ENCODE measurements around the gene RPL27A.

The RPL27A gene

GRCh38 chr11:8717876-8718753, 35.5 kb downstream of the RPL27A start:
- peak; percentile 66 for FAIRE-seq
- no peak for DNase-seq (ENCODE audit: extremely low spot score, insufficient read length, low read depth)

- DNase-seq (ENCODE audit: extremely low spot score, insufficient read length, low read depth) (no peak), FAIRE-seq (no peak)
These were observed 36.6 kb downstream of the RPL27A start for GRCh38 chr11:8719211-8719649.

- DNase-seq (ENCODE audit: extremely low spot score, insufficient read length, low read depth), result no peak
- no peak for FAIRE-seq
These were observed 37.1 kb downstream of the RPL27A start for GRCh38 chr11:8719721-8720120.

GRCh38 chr11:8720352-8720751, 37.8 kb downstream of the RPL27A start:
- no peak for FAIRE-seq
- no peak for DNase-seq (ENCODE audit: extremely low spot score, insufficient read length, low read depth)

- DNase-seq (ENCODE audit: extremely low spot score, insufficient read length, low read depth) (no peak), FAIRE-seq (no peak)
These were observed 38.4 kb downstream of the RPL27A start for GRCh38 chr11:8720868-8721608.

- FAIRE-seq, result no peak
- DNase-seq (ENCODE audit: extremely low spot score, insufficient read length, low read depth), result no peak
These were observed 39.3 kb downstream of the RPL27A start for GRCh38 chr11:8721609-8722500.

DNA sequence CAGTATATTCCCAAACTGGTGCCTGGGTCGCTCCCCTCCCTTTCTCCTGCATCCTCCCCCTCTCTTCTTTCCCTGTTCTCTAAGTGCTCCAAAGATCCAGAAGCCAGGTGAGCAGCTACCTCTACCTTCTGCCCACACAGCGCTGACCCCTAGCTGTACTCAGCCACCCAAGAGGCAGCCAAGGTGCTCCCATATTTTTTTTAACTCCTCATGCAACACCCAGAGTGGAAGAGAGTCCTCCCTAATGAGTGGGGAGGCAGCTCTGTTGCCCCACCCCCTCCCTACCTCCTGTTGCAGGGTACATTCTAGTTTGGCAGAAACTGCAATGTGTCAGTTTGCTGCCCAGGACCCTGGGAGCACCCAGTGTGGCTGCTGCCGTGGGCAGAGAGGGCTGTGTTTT, 40.2 kb downstream of the RPL27A start:
- no peak for FAIRE-seq

GRCh38 chr11:8723711-8724110, 41.1 kb downstream of the RPL27A start:
- FAIRE-seq, result no peak
- no peak for DNase-seq (ENCODE audit: extremely low spot score, insufficient read length, low read depth)

More for the DNA sequence above, 40.2 kb downstream of the RPL27A start:
- DNase-seq (ENCODE audit: extremely low spot score, insufficient read length, low read depth), result no peak

DNA sequence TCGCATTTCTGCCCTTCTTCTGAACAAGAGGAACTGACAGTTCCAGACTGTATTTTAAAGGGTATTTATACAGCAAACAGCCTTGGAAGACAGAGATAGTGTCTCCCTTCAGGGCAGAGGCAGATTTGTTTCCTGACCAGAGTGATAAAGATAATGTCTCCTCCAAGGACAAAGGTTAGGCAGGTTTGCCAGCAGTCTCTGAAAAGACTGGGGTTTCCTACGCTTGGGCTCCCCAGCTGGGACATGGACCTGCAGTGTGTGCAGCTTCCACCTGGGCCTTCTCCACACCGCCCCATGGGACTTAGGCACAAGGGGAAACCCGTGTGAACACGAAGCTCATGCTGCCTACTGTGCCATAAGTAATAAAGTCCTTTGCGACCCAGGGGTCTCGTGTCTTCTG, 42.1 kb downstream of the RPL27A start:
- FAIRE-seq (no peak), DNase-seq (ENCODE audit: extremely low spot score, insufficient read length, low read depth) (no peak)

DNA sequence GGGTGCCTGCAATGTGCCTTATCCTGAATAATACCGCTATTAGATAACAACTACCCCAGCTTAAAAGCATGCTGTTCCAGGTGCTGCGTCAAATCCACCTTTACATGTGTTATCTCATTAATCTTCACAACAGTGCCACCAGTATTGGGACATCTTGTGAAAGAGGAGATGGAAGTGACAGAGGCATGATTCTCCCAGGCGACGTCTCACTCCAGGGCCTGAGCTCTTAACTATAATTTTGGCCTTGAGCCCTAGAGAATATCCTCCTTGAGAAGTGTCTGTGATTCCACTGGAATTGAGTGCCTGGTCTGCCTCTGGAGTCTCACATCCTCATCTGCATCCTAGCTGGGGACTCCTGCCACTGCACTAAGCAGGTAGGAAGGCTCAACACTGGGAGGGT, 43.8 kb downstream of the RPL27A start:
- FAIRE-seq (no peak), DNase-seq (ENCODE audit: extremely low spot score, insufficient read length, low read depth) (no peak)

DNA sequence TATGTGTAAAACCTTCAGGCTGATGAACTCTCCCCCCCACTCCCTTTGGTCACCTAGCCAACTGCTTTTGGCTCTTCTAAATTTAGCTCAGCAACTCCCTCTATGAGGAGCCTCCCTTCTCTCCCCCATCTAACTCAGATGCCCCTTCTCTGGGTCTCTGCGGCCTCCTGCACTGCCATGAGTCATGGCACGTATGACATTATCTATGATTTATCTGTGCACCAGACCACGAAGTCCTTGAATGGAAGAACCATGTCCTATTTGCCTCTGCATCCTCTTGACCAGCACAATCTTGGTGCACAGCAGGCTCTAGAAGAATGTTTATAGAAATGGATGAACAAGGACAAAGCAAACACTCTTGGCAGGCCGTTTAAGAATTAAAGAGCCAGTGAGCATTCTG, 46.0 kb downstream of the RPL27A start:
- DNase-seq (ENCODE audit: extremely low spot score, insufficient read length, low read depth) (no peak), FAIRE-seq (no peak)

DNA sequence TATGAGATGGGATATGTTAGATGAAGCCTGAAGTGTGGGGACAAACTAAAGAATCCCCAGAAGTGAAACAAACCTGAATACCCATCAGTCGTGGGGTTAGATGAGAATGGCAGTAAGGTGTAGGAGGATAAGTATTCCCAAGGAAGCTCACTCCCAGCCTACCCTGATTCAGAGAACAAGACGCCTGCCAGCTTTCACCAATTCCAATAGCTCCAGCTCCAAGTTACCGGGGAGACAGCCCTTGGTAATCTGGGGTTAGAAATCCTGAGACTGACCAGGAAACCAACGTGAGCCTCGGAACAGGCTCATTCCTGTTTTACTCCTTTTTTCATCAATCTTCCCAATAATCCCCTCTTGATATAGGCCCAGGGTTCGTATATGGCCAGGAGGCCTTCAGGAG, 46.5 kb downstream of the RPL27A start:
- DNase-seq (ENCODE audit: extremely low spot score, insufficient read length, low read depth), result no peak
- FAIRE-seq, result no peak

GRCh38 chr11:8729837-8730696, 47.5 kb downstream of the RPL27A start:
- FAIRE-seq (no peak), DNase-seq (ENCODE audit: extremely low spot score, insufficient read length, low read depth) (no peak)

DNA sequence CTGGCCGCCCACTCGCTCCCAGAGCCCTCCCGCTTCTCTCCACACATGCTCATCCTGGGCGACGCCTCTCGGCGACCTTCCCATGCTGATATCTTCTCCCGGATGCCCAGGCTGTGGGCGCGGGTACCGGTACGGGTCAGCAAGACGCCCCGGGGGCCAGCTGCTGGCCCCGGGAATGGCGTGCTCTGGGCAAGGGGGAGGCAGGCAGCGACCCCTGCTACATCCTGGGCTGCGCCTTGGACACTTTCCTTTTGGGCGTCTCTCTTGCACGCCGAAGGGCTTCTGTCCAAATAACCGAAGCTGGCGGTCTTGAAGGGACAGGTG, 48.1 kb downstream of the RPL27A start:
- no peak for FAIRE-seq

DNA sequence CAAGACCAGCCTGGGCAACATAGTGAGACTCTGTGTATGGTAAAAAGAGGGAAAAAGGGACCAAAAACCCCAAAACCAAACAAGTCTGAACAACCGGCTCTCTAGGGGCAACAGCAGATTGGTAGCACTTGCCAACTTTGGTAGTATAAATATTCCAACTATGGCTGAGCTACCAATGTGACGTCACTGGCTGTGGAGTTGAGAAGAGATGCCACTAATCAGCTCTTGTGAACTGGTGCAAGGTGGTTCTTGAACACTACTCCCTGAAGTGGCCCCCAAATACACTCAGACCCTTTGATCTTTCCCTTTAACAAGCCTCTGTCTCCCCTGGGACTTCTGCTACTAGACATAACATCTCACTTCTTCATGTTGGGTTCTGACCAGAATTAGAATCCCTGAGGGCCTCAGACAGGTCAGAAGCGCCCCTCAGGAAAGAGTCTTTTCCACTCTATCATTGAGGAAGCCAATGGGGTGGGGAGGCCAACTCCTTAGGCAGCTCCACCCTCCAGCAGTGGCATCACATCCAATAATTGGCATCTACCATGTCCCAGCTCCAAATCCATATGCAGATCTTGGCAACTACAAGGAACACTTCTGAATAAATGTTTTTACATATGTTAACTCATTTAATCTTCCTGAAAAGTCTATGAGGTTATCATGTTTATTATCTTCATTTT, 49.2 kb downstream of the RPL27A start:
- FAIRE-seq, result no peak

More for the DNA sequence above, 48.1 kb downstream of the RPL27A start:
- no peak for DNase-seq (ENCODE audit: extremely low spot score, insufficient read length, low read depth)

DNA sequence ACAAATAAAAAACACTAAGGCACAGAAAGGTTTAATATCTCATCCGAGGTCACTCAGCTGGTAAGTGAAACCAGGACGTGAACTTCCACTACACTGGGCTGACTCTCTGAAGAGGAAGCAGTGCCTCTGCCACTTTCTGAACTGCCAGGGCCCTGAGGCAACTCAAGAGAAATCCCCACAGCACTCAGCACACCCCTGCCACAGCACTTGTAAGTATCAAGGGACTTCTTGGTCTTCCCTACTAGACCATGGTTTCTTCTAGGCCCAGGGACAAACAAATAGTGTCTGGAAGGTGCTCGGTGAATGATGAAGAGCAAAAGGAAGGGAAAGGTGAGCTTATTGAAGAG, 49.7 kb downstream of the RPL27A start:
- DNase-seq (ENCODE audit: extremely low spot score, insufficient read length, low read depth) (no peak), FAIRE-seq (peak; percentile 91)

More for the DNA sequence above, 49.2 kb downstream of the RPL27A start:
- DNase-seq (ENCODE audit: extremely low spot score, insufficient read length, low read depth), result no peak

- FAIRE-seq (no peak), DNase-seq (ENCODE audit: extremely low spot score, insufficient read length, low read depth) (no peak)
These were observed 50.2 kb downstream of the RPL27A start for GRCh38 chr11:8732748-8733241.

GRCh38 chr11:8733852-8734251, 51.3 kb downstream of the RPL27A start:
- DNase-seq (ENCODE audit: extremely low spot score, insufficient read length, low read depth) (no peak), FAIRE-seq (no peak)

DNA sequence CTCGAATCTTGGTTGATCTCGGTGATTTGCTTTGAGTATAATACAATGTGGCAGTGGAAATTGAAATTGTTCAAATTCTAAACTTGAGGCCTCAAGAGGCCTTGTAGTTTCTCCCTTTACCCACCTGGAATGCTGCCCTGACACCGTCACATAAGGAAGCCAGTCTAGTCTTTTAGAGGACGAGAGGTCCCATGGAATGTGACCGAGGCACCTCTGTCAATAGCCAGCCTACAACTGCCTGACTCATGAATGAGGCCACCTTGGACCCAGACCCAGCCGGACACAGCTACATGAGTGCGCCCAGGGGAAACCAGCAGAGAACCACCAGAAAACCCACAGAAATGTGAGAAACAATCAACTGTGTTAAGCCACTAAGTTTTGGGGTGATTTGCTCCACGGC, 52.5 kb downstream of the RPL27A start:
- FAIRE-seq (no peak), DNase-seq (ENCODE audit: extremely low spot score, insufficient read length, low read depth) (no peak)

Measured in GM18507 (cell line).